Head of caudate nucleus (tissue), 42 donors: ENCODE measurements around the gene KDM4B.

ENCODE experiments used
- DNase-seq, 42 donors: peaks; one replicate each; pipeline versions ENCODE4 v3.0.0 to v3.0.0-alpha.2; 2020 to 2021; ENCODE audit warnings: mixed read lengths in 7 of 42
- intact Hi-C: fragments of 100-400 bp; cut with DNase I; formaldehyde crosslinking; loops from one replicate; pipeline ENCODE4 v1.15.0; 2022

KDM4B gene

GRCh38 chr19:5002143-5002542, 33.2 kb downstream of the KDM4B start:
- intact Hi-C loops: no loop called here
- no peak for DNase-seq

- intact Hi-C loops: no loop called here
- DNase-seq: no peak
These were observed 34.9 kb downstream of the KDM4B start for GRCh38 chr19:5003781-5004180.

GRCh38 chr19:5005096-5005495, 36.2 kb downstream of the KDM4B start:
- no peak for DNase-seq
- intact Hi-C loops: no loop called here

GRCh38 chr19:5006201-5006600, 37.3 kb downstream of the KDM4B start:
- no peak for DNase-seq

GRCh38 chr19:5006821-5007220, 37.9 kb downstream of the KDM4B start:
- intact Hi-C loops: no loop called here
- no peak for DNase-seq

More at GRCh38 chr19:5006201-5006600, 37.3 kb downstream of the KDM4B start:
- intact Hi-C loops: no loop called here

- intact Hi-C loops: no loop called here
- no peak for DNase-seq
These were observed 42.7 kb downstream of the KDM4B start for GRCh38 chr19:5011476-5012238.

- intact Hi-C loops: no loop called here
- DNase-seq: no peak
These were observed 44.0 kb downstream of the KDM4B start for GRCh38 chr19:5012688-5013457.

GRCh38 chr19:5013761-5014160, 44.8 kb downstream of the KDM4B start:
- no peak for DNase-seq
- intact Hi-C loops: no loop called here

- DNase-seq: no peak
- intact Hi-C loops: no loop called here
These were observed 46.0 kb downstream of the KDM4B start for GRCh38 chr19:5014941-5015340.

- no peak for DNase-seq
- intact Hi-C loops: no loop called here
These were observed 47.4 kb downstream of the KDM4B start for GRCh38 chr19:5016268-5016667.

- intact Hi-C loops: no loop called here
- no peak for DNase-seq
These were observed 47.9 kb downstream of the KDM4B start for GRCh38 chr19:5016781-5017180.

GRCh38 chr19:5017235-5017634, 48.3 kb downstream of the KDM4B start:
- intact Hi-C loops: no loop called here
- DNase-seq: no peak

GRCh38 chr19:5018224-5019015, 49.5 kb downstream of the KDM4B start:
- no peak for DNase-seq
- intact Hi-C loops: no loop called here

- intact Hi-C loops: no loop called here
- DNase-seq: no peak
These were observed 51.5 kb downstream of the KDM4B start for GRCh38 chr19:5020368-5020767.

- DNase-seq: no peak
- intact Hi-C loops: no loop called here
These were observed 52.1 kb downstream of the KDM4B start for GRCh38 chr19:5021046-5021445.

- no peak for DNase-seq
- intact Hi-C loops: no loop called here
These were observed 53.4 kb downstream of the KDM4B start for GRCh38 chr19:5022066-5022860.

- peak in 12 of 42 donors; percentile 11 to 62 (median 45) for DNase-seq
- intact Hi-C loops: no loop called here
These were observed 54.2 kb downstream of the KDM4B start for GRCh38 chr19:5023128-5023571.

GRCh38 chr19:5024282-5024681, 55.4 kb downstream of the KDM4B start:
- no peak for DNase-seq
- intact Hi-C loops: no loop called here

- intact Hi-C loops: loop anchor here (5.0 kb wide), 1 partner anchor 213 kb away; no protein-coding TSS in a partner anchor
These were observed 56.1 kb downstream of the KDM4B start for GRCh38 chr19:5025027-5025426.

More at GRCh38 chr19:5025027-5025426, 56.1 kb downstream of the KDM4B start:
- no peak for DNase-seq
